ENCODE data around the gene NFAM1. TPM values are rescaled to one million over a fixed set of nuclear protein-coding genes. Genes with fewer than 3 reads are reported as not detected.

The NFAM1 gene
- total and polyA plus RNA-seq, 2 of the 4 experiments (the other 2 are of a cell fraction): not detected

DNA sequence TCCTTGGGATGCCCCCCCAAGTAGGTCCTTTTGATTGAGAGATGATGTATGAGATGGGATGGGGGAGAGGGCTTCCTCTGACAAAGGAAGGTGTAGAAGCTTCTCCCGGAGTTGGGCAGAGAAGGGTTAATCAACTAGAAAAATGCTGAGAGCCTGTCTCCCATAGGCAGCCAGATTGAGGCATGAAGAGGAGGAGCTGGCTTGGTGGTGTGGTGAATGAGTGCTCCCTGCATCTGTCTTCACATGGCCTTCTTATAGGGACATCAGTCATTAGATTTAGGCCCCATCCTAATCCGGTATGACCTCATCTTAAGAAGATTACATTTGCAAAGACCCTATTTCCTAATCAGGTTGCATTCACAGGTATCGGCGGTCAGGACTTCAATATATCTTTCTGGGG lies 61.1 kb downstream of the NFAM1 start:
- in situ Hi-C loops (cut with MboI; ENCODE audit: low sequenced_read_pairs): no loop called here
- Histone ChIP-seq H2BK5ac (ENCODE audit: low read depth, low read length, poor library complexity, severe bottlenecking) (no peak overlapping the region), H2BK120ac (ENCODE audit: low read depth, low read length) (no peak overlapping the region), H2AFZ (replicated peaks; ENCODE audit: low read length, poor library complexity) (no peak overlapping the region), H2AK9ac (replicated peaks; ENCODE audit: low read depth, low read length, poor library complexity) (no peak overlapping the region), H4K91ac (ENCODE audit: insufficient read depth, low read depth, low read length) (no peak overlapping the region), H4K8ac (ENCODE audit: low read depth in 2 of 2, low read length in 2 of 2) (no peak overlapping the region), H3K4me3 (ENCODE audit: insufficient read depth, low read depth, low read length) (no peak overlapping the region), H3K4me2 (ENCODE audit: low read depth, low read length) (no peak overlapping the region), H3K4me1 (ENCODE audit: control insufficient read depth, insufficient read depth, low read length) (peaks cover 1% of the 10 kb centered on the region; the same call in 1 of the 2 replicates), H3K18ac (ENCODE audit: low read depth, low read length) (no peak overlapping the region), H3K79me1 (ENCODE audit: low read depth in 1 of 2, low read length in 2 of 2) (no peaks in the 10 kb centered on the region), H3K9ac (ENCODE audit: low read depth, low read length) (no peak overlapping the region), H3K9me1 (ENCODE audit: insufficient read depth, low read length) (peaks cover 6% of the 10 kb centered on the region), H3K27me3 (ENCODE audit: control insufficient read depth, insufficient read depth, low read length) (peaks cover 44% of the 10 kb centered on the region), H3K14ac (replicated peaks; ENCODE audit: low read depth, low read length) (no peak overlapping the region), H3K27ac (ENCODE audit: insufficient read depth, low read length) (no peak overlapping the region), H4K5ac (ENCODE audit: low read depth, low read length) (no peak overlapping the region), H3K36me3 (ENCODE audit: control insufficient read depth, insufficient read depth, low read length) (no peaks in the 10 kb centered on the region), H2AK5ac (ENCODE audit: low read depth, low read length) (no peak overlapping the region), H2BK20ac (ENCODE audit: low read depth, low read length) (no peak overlapping the region), H4K20me1 (ENCODE audit: insufficient read depth, low read length) (no peaks in the 10 kb centered on the region), H3K4ac (ENCODE audit: low read depth, low read length) (no peak overlapping the region), H3K9me3 (ENCODE audit: control insufficient read depth, insufficient read depth, low read length) (no peaks in the 10 kb centered on the region), H3K56ac (ENCODE audit: extremely low read depth, insufficient read depth, low read length) (no peak overlapping the region), H3K23ac (ENCODE audit: low read depth, low read length) (no peak overlapping the region), H2BK15ac (ENCODE audit: low read depth, low read length) (no peak overlapping the region)
- POLR2A ChIA-PET (ENCODE audit: unreplicated experiment): no interaction called here
- dilution Hi-C loops (cut with HindIII; ENCODE audit: low sequenced_read_pairs, unreplicated experiment): no loop called here
- ATAC-seq (ENCODE audit: low read depth) (no peak), DNase-seq (no peak)
- intact Hi-C loops (cut with micrococcal nuclease): no loop called here
- no TSS peak for BruUV-seq (replicated peaks)
- TF ChIP-seq, protein P1, sequence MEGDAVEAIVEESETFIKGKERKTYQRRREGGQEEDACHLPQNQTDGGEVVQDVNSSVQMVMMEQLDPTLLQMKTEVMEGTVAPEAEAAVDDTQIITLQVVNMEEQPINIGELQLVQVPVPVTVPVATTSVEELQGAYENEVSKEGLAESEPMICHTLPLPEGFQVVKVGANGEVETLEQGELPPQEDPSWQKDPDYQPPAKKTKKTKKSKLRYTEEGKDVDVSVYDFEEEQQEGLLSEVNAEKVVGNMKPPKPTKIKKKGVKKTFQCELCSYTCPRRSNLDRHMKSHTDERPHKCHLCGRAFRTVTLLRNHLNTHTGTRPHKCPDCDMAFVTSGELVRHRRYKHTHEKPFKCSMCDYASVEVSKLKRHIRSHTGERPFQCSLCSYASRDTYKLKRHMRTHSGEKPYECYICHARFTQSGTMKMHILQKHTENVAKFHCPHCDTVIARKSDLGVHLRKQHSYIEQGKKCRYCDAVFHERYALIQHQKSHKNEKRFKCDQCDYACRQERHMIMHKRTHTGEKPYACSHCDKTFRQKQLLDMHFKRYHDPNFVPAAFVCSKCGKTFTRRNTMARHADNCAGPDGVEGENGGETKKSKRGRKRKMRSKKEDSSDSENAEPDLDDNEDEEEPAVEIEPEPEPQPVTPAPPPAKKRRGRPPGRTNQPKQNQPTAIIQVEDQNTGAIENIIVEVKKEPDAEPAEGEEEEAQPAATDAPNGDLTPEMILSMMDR (conservative IDR thresholded peaks at IDR 0.05; ENCODE audit: low read depth, low read length): no peak
- TF ChIP-seq RCOR1 (IDR thresholded peaks at IDR 0.05; ENCODE audit: insufficient replicate concordance, low read length) (no peak), MAFK (IDR thresholded peaks at IDR 0.05; ENCODE audit: low read depth, low read length) (no peak), NFE2L2 (IDR thresholded peaks at IDR 0.05; ENCODE audit: low read depth, low read length) (no peak), SMC3 (IDR thresholded peaks at IDR 0.05; ENCODE audit: low read depth, low read length) (no peak), CHD1 (IDR thresholded peaks at IDR 0.05; ENCODE audit: low read depth, low read length) (no peak), FOS (IDR thresholded peaks at IDR 0.05; ENCODE audit: low read depth, low read length) (no peak), RFX5 (IDR thresholded peaks at IDR 0.05; ENCODE audit: low read depth, low read length) (no peak), MXI1 (IDR thresholded peaks at IDR 0.05; ENCODE audit: borderline replicate concordance, low read depth, low read length) (no peak), CEBPB (IDR thresholded peaks at IDR 0.05; ENCODE audit: low read depth, low read length) (no peak), BHLHE40 (IDR thresholded peaks at IDR 0.05; ENCODE audit: low read depth, low read length) (no peak), MAZ (IDR thresholded peaks at IDR 0.05; ENCODE audit: borderline replicate concordance, low read depth, low read length) (no peak), POLR2A (IDR thresholded peaks at IDR 0.05; ENCODE audit: low read depth, low read length) (no peak), RAD21 (IDR thresholded peaks at IDR 0.05; ENCODE audit: low read length) (no peak)
- TF ChIP-seq, protein P2, sequence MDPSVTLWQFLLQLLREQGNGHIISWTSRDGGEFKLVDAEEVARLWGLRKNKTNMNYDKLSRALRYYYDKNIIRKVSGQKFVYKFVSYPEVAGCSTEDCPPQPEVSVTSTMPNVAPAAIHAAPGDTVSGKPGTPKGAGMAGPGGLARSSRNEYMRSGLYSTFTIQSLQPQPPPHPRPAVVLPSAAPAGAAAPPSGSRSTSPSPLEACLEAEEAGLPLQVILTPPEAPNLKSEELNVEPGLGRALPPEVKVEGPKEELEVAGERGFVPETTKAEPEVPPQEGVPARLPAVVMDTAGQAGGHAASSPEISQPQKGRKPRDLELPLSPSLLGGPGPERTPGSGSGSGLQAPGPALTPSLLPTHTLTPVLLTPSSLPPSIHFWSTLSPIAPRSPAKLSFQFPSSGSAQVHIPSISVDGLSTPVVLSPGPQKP (IDR thresholded peaks at IDR 0.05; ENCODE audit: borderline replicate concordance, low read depth, low read length): no peak
- TF ChIP-seq, protein P3, sequence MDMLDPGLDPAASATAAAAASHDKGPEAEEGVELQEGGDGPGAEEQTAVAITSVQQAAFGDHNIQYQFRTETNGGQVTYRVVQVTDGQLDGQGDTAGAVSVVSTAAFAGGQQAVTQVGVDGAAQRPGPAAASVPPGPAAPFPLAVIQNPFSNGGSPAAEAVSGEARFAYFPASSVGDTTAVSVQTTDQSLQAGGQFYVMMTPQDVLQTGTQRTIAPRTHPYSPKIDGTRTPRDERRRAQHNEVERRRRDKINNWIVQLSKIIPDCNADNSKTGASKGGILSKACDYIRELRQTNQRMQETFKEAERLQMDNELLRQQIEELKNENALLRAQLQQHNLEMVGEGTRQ (IDR thresholded peaks at IDR 0.05; ENCODE audit: low read depth, low read length): no peak
- CTCF ChIA-PET: interaction anchor here (0.7 kb wide), 1 partner anchor 25 kb away, joined by 3 read pairs; no protein-coding TSS in a partner anchor
- WGBS, 2 experiments (ENCODE audit: extremely low coverage in 2 of 2, insufficient read length in 1 of 2): no CpG with 5 or more reads among the region's 4 CpGs

Data from IMR-90 (cell line).